OCI-LY3 (cell line): Measurements from ENCODE around the gene CABP2.

ENCODE experiments used
- H2AFZ ChIP-seq: fragments of 200-600, 300-600 bp; shearing (Covaris generic); 2 replicates; pipeline ENCODE4 v1.6.0; 2014; ENCODE audit warnings: antibody characterized with exemption, low read depth, low read length
- H3K27ac ChIP-seq: fragments of 200-600, 300-600 bp; sonication (generic); 2 replicates; pipeline ENCODE4 v1.5.1; 2014; ENCODE audit warnings: mild to moderate bottlenecking, low read length, moderate library complexity, mixed read lengths
- H3K27me3 ChIP-seq: fragments of 200-600, 300-600 bp; sonication (generic); 2 replicates; pipeline ENCODE4 v1.6.1; 2014; ENCODE audit warnings: low read depth, low read length, mixed read lengths
- H3K36me3 ChIP-seq: fragments of 200-600, 300-600 bp; sonication (generic); replicated peaks from 2 replicates; pipeline ENCODE3; 2014; ENCODE audit warnings: low read depth, low read length, mixed read lengths
- H3K4me1 ChIP-seq: fragments of 300-600, 200-600 bp; sonication (generic); 2 replicates; pipeline ENCODE4 v1.6.1; 2014; ENCODE audit warnings: low read length, mixed read lengths
- H3K4me2 ChIP-seq: fragments of 200-600, 300-600 bp; sonication (generic); 2 replicates; pipeline ENCODE4 v1.6.1; 2014; ENCODE audit warnings: low read length, mixed read lengths
- H3K4me3 ChIP-seq: fragments of 300-600, 200-600 bp; sonication (generic); 2 replicates; pipeline ENCODE4 v1.5.1; 2014; ENCODE audit warnings: antibody characterized with exemption, mild to moderate bottlenecking, low read length, moderate library complexity
- H3K79me2 ChIP-seq: fragments of 300-600, 200-600 bp; shearing (Covaris generic); 2 replicates; pipeline ENCODE4 v1.6.1; 2014; ENCODE audit warnings: mild to moderate bottlenecking, low read length, mixed read lengths
- H3K9ac ChIP-seq: fragments of 300-600, 200-600 bp; shearing (Covaris generic); 2 replicates; pipeline ENCODE4 v1.6.0; 2014; ENCODE audit warnings: mild to moderate bottlenecking, low read length, moderate library complexity
- H3K9me3 ChIP-seq: fragments of 200-600, 300-600 bp; shearing (Covaris generic); 2 replicates; pipeline ENCODE4 v1.6.1; 2014; ENCODE audit warnings: low read length, mixed read lengths; ENCODE audit not compliant: insufficient read depth
- H4K20me1 ChIP-seq: fragments of 200-600, 300-600 bp; sonication (generic); 2 replicates; pipeline ENCODE4 v1.6.1; 2016; ENCODE audit warnings: low read length, mixed read lengths; ENCODE audit not compliant: insufficient read depth
- CTCF ChIP-seq: fragments of 200-600, 300-600 bp; sonication (generic); IDR thresholded peaks from 2 replicates; pipeline ENCODE4 v1.5.1; 2014; ENCODE audit warnings: antibody characterized with exemption, low read length, low read depth
- EZH2phosphoT487 ChIP-seq: fragments of 200-600 bp; shearing (Covaris generic); IDR thresholded peaks from 2 replicates; pipeline ENCODE4 v1.6.1; 2018; ENCODE audit warnings: antibody characterized with exemption, mixed run types, low read depth

Gene CABP2

GRCh38 chr11:67503119-67504004, 19.9 kb downstream of the CABP2 start:
- H3K9ac ChIP-seq, result no peak overlapping the region
- H2AFZ ChIP-seq, result no peak overlapping the region
- H3K4me2 ChIP-seq, result peak overlapping the region; percentile 93
- peak overlapping the region; percentile 99 for H3K4me3 ChIP-seq
- peaks cover 26% of the 10 kb centered on the region for H3K4me1 ChIP-seq
- no peak for TF ChIP-seq CTCF
- no peak for TF ChIP-seq EZH2phosphoT487
- H3K36me3 ChIP-seq, result peaks cover 40% of the 10 kb centered on the region
- no peak overlapping the region for H3K27ac ChIP-seq
- H3K79me2 ChIP-seq, result peaks cover 26% of the 10 kb centered on the region
- H3K27me3 ChIP-seq, result no peaks in the 10 kb centered on the region
- H3K9me3 ChIP-seq, result no peaks in the 10 kb centered on the region
- H4K20me1 ChIP-seq, result peaks cover 26% of the 10 kb centered on the region

- H4K20me1 ChIP-seq, result peaks cover 26% of the 10 kb centered on the region
- H2AFZ ChIP-seq, result no peak overlapping the region
- H3K36me3 ChIP-seq, result peaks cover 47% of the 10 kb centered on the region
- no peaks in the 10 kb centered on the region for H3K9me3 ChIP-seq
- no peak overlapping the region for H3K4me3 ChIP-seq
- TF ChIP-seq CTCF, result no peak
- no peak for TF ChIP-seq EZH2phosphoT487
- H3K27ac ChIP-seq, result no peak overlapping the region
- no peak overlapping the region for H3K9ac ChIP-seq
- no peaks in the 10 kb centered on the region for H3K27me3 ChIP-seq
- no peak overlapping the region for H3K4me2 ChIP-seq
- H3K4me1 ChIP-seq, result peaks cover 26% of the 10 kb centered on the region
- H3K79me2 ChIP-seq, result peaks cover 26% of the 10 kb centered on the region
Measured at GRCh38 chr11:67502328-67502979, 20.8 kb downstream of the CABP2 start.

- Histone ChIP-seq H3K27ac (no peak overlapping the region), H3K9ac (no peak overlapping the region), H4K20me1 (peaks cover 26% of the 10 kb centered on the region), H3K4me1 (peaks cover 22% of the 10 kb centered on the region), H3K4me3 (no peak overlapping the region), H3K4me2 (no peak overlapping the region), H2AFZ (no peak overlapping the region), H3K79me2 (peaks cover 21% of the 10 kb centered on the region), H3K36me3 (peaks cover 51% of the 10 kb centered on the region), H3K27me3 (no peaks in the 10 kb centered on the region), H3K9me3 (no peaks in the 10 kb centered on the region)
- TF ChIP-seq CTCF (no peak), EZH2phosphoT487 (no peak)
Measured at GRCh38 chr11:67501854-67502253, 21.4 kb downstream of the CABP2 start.
